Breast epithelium (tissue), 3 donors: ENCODE results near the gene USP46.

Experiments used
- CTCF ChIP-seq, 3 donors: fragments of 450-650 bp; IDR thresholded peaks; one replicate each; pipeline ENCODE4 v1.5.1; 2016 to 2017; ENCODE audit warnings: antibody characterized with exemption in 3 of 3, mild to moderate bottlenecking in 3 of 3, moderate library complexity in 3 of 3
- POLR2A ChIP-seq: fragments of 450-650 bp; IDR thresholded peaks from one replicate; pipeline ENCODE4 v1.6.1; 2016; ENCODE audit warnings: antibody characterized with exemption, mild to moderate bottlenecking, moderate library complexity
- POLR2AphosphoS5 ChIP-seq, 3 donors: sonication (generic); formaldehyde crosslinking; IDR thresholded peaks; one replicate each; pipeline ENCODE4 v1.6.1; 2017; ENCODE audit warnings: antibody characterized with exemption in 3 of 3

- TF ChIP-seq POLR2AphosphoS5 (IDR thresholded peaks at IDR 0.05) = no peak
- no peak for TF ChIP-seq CTCF (IDR thresholded peaks at IDR 0.05)
- no peak for TF ChIP-seq POLR2A
Measured at GRCh38 chr4:52635130-52635529, 24.0 kb downstream of the USP46 start.
